GM18858 (cell line): ENCODE data around the gene AGO4.

Experiments
- ATAC-seq: cut with Tn5 transposase; IDR thresholded peaks from one replicate; pipeline ENCODE4 v1.9.1; 2021; ENCODE audit not compliant: unreplicated experiment

Gene AGO4

DNA sequence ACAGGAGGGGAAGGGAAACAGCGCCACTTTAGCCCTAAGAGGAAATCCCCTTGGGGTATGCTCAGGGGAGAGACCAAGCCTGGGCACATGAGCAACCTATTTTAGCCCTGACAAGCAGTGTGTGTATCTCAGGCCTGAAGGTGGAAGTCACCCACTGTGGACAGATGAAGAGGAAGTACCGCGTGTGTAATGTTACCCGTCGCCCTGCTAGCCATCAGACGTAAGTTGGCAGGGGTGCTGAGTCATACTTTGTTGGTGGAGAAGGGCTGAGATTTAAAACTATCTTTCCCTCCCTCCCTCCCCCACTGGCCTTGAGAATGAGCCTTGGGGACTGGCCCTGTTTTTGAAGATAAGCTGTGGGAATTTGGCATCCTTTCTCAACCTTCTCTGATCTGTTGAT is 86.4 kb downstream of the AGO4 start:
- ATAC-seq, result no peak

- ATAC-seq, result no peak
Observed at GRCh38 chr1:35894656-35895055, 86.8 kb downstream of the AGO4 start.

DNA sequence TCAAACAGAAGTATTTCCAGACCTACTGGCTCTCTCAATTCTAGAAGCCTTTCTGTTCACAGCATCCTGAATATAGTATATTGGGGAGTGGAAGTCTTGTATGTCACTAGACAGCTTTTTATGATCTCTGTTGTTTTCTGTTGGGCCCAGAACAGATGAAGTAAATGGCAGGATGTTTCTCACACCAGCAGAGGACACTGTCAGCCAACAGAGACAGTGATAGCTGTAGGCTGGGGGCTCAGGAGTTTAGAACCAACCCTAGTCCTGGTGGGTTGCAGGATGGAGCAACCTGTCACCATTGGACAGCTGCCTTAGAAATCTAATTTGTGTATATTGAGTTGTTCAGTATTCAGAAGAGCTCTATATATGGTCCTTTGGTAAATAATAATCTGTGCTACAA is 92.1 kb downstream of the AGO4 start:
- no peak for ATAC-seq

DNA sequence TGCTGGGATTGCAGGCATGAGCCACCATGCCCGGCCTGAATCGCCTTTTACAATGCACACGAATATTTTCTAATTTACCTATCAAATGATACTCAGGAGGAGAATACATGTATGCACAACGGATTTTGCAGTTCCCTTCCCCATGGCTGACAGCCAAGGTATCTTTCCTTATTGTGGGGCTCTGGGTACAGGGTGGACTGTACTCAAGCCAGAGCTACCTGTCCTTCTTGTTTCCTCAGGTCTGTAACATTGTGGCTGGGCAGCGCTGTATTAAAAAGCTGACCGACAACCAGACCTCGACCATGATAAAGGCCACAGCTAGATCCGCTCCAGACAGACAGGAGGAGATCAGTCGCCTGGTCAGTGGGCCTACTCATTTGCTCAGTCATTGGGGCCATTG is 93.4 kb downstream of the AGO4 start:
- no peak for ATAC-seq

DNA sequence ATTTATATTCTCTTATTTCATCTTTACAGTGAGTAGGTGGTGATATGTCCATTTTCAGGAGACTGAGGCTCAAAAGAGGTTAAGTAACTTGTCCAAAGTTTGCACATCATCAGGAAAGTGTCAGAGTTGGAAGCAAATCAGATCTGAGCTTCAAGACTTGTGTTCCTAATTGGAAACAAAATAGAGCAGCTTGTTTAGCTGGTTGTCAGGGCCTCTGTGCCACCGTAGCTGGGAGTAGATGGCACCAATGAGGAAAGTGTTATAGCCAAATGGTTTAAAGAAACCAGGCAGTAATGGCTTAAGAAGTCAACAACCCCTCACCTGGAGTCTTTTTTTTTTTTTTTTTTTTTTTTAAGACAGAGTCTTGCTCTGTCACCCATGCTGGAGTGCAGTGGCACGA is 94.9 kb downstream of the AGO4 start:
- ATAC-seq, result no peak
